Measurements from ENCODE around the gene CCDC92B. TPM values are rescaled to one million over a fixed set of nuclear protein-coding genes. Genes with fewer than 3 reads are reported as not detected.
A peak's percentile ranks its signal among the peaks of the same experiment; 100 is the strongest.

Gene CCDC92B
- total RNA-seq, 1 donor from 2014 or later, result 1.1 TPM

GRCh38 chr17:2778489-2778888, 29.0 kb upstream of the CCDC92B start:
- DNase-seq, result no peak

- DNase-seq, result no peak
These were observed 27.9 kb upstream of the CCDC92B start for GRCh38 chr17:2777242-2777867.

- DNase-seq, result no peak
These were observed 27.3 kb upstream of the CCDC92B start for GRCh38 chr17:2776589-2777241.

GRCh38 chr17:2775206-2775605, 25.8 kb upstream of the CCDC92B start:
- DNase-seq, result no peak

GRCh38 chr17:2770129-2770528, 20.7 kb upstream of the CCDC92B start:
- DNase-seq, result no peak

- no peak for DNase-seq
These were observed 9.4 kb upstream of the CCDC92B start for GRCh38 chr17:2758870-2759269.

GRCh38 chr17:2755891-2756724, 6.7 kb upstream of the CCDC92B start:
- no peak for DNase-seq

DNA sequence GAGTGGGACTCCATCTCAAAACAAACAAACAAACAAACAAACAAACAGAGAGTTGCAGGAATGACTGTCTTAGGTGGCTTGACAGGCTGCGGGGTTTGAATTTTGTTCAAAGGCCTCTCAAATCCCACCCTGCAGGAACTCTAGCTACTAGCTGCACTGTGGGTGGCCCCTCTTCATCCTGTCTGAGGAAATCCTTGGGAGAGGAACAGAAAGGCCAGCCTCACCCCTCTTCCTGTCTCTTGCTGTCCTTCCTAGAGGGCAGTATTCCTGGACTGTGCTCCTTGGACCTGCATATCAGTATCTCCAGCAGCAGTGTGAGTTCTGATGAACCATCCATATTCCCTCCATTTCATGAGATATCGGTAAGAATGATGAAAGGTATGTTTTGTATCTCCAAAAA, 2.0 kb upstream of the CCDC92B start:
- no peak for DNase-seq

GRCh38 chr17:2750721-2751120, 1.3 kb upstream of the CCDC92B start:
- DNase-seq, result no peak

GRCh38 chr17:2749784-2750181, 331 bp upstream of the CCDC92B start:
- peak; percentile 58 for DNase-seq

GRCh38 chr17:2745317-2746037, 4.0 kb downstream of the CCDC92B start:
- no peak for DNase-seq

DNA sequence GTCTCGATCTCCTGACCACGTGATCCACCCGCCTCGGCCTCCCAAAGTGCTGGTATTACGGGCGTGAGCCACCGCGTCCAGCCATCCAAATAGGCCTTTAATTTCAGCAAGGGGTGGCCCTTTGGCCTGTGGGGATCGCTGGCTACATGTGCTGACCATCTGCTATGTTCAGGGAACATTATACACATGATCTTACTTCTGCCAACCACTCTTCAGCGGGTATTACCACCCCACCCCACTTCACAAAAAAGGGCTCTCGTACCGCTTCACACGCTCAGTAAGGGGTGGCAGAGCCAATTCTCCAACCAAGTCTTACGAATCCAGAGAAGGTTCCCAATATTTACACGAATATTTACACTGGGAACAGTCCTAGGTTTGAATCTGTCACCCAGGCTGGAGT, 11.8 kb downstream of the CCDC92B start:
- no peak for DNase-seq

DNA sequence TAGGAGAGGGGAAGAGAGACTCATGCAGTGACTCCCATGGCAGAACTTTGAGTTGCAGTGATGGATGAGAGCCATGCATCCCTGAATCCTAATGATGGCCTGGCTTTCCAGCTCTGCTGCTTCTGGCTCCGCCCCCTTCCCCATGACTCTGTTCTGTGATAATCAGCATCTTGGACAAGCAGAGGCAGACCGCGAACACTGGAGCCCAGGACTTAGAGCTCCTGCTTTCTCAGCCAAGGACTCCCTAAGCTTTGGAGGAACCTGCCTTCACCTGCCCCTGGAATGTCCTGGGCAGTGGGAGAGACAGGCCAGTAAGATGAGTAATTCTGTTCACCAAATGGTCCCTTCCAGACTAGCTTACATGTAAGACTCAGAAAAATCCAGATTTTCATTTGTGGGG, 12.5 kb downstream of the CCDC92B start:
- no peak for DNase-seq

DNA sequence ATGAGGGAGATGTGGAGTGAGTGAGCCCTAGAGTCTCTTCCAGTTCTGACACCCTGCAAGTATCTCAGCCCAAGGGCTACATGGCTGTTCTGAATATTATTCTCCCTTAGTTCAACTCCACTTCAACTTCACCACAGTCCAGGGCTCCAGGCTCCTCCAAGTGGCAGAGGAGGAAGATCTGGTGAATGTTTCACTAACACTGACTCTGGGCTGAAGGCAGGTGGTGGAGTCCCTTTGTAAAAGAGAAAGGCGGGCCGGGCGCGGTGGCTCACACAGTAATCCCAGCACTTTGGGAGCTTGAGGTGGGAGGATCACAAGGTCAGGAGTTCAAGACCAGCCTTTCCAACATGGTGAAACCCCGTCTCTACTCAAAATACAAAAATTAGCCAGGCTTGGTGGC, 13.6 kb downstream of the CCDC92B start:
- no peak for DNase-seq

DNA sequence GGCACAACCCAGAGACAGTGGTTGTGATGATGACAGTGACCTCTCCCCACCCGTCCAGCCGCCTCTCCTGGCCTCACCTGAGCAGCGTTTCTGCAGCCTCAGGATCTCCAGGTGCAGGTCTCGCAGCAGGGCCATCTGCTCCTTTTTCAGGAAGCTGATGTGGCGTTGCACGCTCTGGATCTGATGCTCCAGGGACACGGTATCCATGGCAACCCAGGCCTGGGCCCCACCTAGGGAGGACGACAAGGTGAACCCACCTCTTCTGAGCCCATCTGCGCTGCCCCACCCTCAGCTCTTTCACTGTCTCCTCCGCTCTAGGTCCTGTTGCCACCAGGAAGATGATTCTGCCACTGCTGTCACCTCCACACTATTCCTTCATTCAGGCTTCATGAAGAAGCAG, 14.5 kb downstream of the CCDC92B start:
- DNase-seq, result no peak

DNA sequence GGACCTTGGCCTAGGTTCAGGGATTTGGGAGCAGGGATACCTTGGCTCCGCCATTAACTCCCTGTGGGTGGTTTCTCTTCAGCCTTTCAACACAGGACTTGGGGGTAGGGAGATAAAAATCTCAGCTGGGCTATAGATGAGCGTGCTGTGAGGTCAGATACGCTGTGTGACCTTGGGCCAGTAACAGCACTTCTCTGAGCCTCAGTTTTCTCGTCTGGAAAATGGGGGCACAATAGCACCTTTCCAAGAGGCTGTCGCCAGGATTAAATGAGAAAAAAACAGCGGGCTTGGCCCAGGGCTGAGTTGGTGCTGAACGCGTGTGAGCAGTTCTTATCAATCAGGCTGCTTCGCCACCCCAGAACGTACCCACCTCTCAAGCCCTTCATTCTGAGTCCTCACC, 17.6 kb downstream of the CCDC92B start:
- no peak for DNase-seq

DNA sequence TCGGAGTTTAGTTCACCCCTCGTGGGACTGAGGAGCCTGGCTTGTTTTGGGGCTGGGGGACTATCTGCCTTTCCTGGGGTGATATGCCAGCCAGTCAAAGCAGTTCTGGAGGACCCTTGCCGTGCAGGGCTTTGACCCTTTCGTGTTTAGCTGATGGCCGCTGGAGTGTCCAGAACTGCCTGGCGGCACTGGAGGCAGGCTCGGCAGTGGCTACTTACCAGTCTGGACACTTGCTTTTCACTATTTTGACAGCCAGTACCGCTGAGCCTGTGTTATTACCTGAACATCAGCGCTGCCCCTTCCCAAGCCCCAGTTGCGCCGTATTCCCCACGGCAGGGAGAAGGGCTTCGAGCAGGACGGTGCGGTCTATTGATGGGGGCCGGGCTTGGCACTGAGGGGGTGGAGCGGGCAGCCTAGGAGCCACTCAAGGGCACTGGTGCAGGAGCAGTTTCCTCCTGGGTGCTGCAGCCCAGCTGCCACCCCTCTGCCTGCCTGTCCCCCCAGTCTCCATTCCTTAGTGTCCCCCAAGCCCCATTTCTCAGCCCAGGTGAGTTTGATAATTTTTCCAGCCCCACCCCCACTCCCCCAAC, 18.6 kb downstream of the CCDC92B start:
- no peak for DNase-seq

DNA sequence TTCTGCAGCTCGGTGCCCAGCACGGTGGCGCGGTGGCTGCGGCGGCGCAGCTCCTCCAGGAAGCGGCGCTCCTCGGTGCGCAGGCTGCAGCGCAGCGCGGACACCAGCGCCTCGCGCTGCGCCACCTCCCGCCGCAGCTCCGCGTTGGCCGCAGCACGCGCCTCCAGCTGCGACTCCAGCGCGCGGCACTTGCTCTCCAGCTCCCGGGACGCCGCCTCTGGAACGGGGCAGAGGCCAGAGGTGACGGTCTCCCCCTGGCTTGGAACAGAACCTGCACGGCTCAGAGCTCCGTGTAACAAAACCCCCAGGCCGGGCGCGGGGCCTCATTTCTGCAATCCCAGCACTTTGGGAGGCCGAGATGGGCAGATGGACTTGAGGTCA, 24.7 kb downstream of the CCDC92B start:
- peak; percentile 31 for DNase-seq

DNA sequence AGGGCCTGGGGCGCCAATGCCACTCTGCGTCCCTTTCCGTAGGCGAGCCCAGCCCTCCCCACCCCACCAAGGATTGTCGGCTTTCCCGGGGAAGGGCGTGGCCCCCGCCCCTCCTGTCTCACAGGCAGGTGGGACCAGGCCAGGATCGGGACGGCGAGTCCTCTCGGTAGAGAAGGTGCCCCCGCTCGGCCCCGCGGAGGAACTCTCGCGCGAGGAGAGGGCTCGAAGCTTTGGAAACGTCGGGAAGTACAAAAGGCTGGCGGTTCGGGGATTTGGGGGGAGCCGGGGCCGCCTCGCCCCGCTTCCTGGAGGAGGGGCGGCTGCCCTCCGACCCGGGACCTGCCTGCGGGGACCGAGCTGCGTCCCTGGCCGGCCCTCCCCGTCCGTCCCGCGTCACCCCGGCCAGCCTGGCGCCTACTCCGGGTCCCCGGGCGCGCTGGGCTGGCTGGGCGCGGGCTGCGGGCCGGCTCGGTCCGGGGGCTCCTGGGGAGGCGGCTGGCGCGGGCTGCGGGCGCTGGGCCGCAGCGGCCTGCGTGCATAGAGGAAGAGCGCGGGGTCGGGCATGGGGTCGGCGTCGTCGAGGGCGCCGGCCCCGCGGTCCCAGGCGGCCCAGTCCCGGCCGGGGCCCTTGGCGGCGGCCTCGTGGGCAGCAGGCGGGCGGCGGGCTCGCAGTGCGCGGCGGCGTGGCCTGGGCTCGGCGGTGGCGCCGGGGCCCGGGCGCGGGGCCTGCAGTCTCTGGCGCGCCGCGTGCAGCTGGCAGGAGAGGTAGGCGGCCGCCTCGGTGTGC, 25.3 kb downstream of the CCDC92B start:
- DNase-seq, result no peak

DNA sequence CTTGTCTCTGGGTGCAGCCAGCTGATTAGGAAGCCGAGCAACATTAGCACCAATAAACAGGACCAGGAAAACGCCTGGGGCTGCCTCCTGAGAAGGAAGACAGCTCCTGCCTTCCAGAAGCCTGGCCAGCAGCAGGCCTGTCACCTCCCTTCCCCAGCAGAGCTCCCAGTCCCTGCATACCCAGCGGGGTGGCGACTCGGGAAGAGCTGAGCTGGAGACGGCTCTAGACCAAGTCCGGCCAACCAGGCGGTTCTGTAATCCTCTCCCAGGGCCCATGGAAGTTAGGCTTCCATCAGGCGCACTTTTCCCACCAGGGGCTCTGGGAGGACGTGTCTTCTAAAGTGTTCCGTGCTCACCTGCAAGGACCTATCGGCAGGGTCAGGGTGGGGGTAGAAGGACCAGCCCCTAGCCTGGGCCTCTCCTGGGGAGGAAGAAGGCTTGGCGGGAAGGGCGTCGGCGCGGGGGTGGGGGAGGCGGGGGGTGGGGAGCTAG, 25.9 kb downstream of the CCDC92B start:
- no peak for DNase-seq

- DNase-seq, result no peak
These were observed 26.8 kb downstream of the CCDC92B start for GRCh38 chr17:2722611-2723010.

GRCh38 chr17:2721603-2722002, 27.8 kb downstream of the CCDC92B start:
- no peak for DNase-seq

All from occipital lobe (tissue), 2 donors.